Testis (tissue), 2 donors: Measurements from ENCODE around the gene TMEM9.

Source experiments
- CTCF ChIP-seq, 3 experiments: fragments of 450-650 bp in 2 of 3; fragments of 200-600 bp in 1 of 3; sonication (generic) in 1 of 3; IDR thresholded peaks; one replicate each; pipeline ENCODE4 v1.5.1; 2016 to 2019; ENCODE audit warnings: antibody characterized with exemption in 3 of 3, mild to moderate bottlenecking in 2 of 3, moderate library complexity in 1 of 3
- POLR2A ChIP-seq: fragments of 450-650 bp; IDR thresholded peaks from one replicate; pipeline ENCODE4 v1.6.1; 2017; ENCODE audit warnings: antibody characterized with exemption, mild to moderate bottlenecking, moderate library complexity

- TF ChIP-seq CTCF (IDR thresholded peaks at IDR 0.05): no peak
- no peak for TF ChIP-seq POLR2A
These were observed 26.6 kb upstream of the TMEM9 start for GRCh38 chr1:201180901-201181300.
